A172 (cell line): Measurements from ENCODE around the gene NAGLU. TPM values are rescaled to one million over a fixed set of nuclear protein-coding genes. Genes with fewer than 3 reads are reported as not detected.

Source experiments
- DNase-seq: peaks from one replicate; pipeline ENCODE4 v3.0.0-alpha.2; 2015; ENCODE audit warnings: low spot score
- total RNA-seq: library from RNA; depleted of rRNA; stranded (reverse); fragments of >200 nt; shearing (Covaris generic); gene quantifications from 2 replicates; pipeline ENCODE4 v1.2.3, GENCODE V29; 2014; rRNA removed

The NAGLU gene
- 79.2 and 80.1 TPM in 2 replicates for total RNA-seq

DNA sequence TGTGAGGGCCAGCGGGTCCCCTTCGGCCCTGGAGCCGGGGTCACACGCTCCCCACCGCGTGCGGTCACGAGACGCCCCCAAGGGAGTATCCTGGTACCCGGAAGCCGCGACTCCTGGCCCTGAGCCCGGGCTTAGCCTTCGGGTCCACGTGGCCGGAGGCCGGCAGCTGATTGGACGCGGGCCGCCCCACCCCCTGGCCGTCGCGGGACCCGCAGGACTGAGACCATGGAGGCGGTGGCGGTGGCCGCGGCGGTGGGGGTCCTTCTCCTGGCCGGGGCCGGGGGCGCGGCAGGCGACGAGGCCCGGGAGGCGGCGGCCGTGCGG, at the start of gene NAGLU:
NAGLU (plus strand) TSS at position 194 of the 324 bp plus-strand sequence; CDS start at position 226, 32 bp downstream.
- DNase-seq = peak; percentile 83

DNA sequence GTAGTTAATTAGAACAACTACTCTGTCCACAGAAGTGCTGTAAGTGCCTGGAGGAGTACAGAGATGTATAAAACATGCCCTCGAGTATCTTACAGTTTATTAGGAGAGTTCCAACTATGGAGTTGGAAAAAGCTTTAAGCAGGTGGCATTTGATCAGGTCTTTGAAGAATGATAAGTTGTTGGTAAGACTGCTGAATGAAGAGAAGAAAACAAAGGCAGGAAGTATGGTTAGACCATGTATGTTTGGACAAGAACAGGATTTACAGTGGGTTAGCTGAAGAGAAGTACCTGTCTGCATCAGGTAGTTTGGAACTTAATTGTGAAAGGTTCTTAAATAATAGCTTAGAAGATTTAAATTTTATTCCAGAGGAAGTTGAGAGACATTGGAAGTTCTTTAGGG, 48.0 kb upstream of the NAGLU start:
- DNase-seq = no peak

DNA sequence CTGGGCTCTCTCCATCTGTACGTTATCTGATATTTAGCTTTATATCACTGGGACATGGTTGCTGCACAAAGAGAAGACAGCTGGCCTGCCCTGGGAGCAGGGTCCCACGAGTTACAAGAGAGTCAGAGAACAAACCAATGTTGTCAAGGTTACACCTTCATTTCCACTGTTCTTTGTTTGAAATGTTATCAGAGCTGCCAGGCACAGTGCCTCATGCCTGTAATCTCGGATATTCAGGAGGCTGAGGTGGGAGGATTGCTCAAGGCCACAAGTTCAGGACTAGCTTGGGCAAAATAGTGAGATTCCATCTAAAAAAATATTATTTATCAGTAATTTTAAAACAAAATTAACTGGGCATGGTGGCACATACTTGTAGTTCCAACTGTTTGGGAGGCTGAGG, 42.7 kb upstream of the NAGLU start:
- no peak for DNase-seq

DNA sequence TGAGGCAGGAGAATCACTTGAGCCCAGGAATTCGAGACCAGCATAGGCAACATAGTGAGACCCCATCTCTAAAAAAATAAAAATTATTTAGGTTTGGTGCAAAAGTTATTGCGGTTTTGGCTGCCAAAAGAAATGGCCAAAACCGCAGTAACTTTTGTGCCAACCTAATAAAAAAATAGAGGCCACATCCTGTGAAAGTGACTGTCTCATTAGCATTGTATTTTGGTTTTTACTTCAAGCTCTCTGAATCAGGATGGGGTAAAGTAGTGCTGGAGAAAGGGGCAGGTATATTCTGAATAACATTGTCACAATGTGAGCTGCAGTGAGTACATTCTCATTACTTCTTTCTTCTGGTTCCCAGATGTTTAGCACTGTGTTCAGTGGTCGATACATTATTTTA, 41.4 kb upstream of the NAGLU start:
- DNase-seq = no peak

DNA sequence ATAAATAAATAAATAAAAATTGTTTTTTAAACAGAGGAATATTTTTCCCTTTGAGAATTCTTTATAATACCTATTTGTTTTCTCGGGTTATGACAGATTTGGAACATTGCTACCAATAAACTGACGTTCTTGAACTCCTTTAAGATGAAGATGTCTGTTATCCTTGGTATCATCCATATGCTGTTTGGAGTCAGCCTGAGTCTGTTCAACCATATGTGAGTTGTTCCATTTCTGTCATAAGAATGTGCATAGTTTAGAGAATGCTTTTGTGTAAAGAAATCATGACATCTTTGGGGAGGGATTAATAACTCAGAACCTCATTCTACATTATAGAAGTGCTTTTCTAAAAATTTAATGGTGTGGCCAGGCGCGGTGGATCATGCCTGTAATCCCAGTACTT, 37.2 kb upstream of the NAGLU start:
- DNase-seq = no peak

DNA sequence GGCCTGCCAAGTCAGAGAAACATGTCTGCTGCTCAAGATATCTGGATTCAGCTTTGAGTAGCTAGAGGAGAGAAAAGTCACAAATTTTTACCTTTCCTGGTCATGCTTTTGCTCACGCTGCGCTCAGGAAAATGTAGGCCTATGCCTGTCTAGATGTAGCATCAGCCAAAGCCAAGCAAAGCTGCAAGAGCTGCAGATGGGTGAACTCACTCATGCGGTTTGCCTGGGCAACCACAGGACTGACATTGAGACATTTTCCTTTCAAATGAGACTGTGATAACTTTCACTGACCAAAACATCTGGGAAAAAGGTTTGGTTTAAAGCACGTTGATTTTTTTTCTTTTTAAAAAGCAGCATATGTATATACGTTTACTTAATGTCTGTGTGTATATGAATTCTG, 34.0 kb upstream of the NAGLU start:
- no peak for DNase-seq

DNA sequence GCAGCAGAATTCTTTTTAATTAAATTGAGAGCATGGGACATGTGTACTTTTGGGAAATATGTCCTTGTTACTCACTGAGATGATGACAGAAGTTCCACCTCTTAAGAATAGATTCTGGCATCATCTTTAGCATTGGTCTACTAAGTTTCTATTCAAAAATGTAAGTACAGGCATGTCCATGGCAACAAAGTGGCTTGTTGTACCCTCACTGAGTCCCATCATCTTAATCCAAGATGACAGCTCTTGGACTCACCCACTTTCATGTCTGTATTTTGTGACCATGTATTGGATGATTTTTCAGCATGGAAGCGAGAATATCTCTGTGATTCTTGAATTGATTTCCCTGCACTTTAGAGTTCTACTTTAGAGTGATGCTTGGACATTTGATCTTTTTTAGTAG, 33.1 kb upstream of the NAGLU start:
- no peak for DNase-seq

DNA sequence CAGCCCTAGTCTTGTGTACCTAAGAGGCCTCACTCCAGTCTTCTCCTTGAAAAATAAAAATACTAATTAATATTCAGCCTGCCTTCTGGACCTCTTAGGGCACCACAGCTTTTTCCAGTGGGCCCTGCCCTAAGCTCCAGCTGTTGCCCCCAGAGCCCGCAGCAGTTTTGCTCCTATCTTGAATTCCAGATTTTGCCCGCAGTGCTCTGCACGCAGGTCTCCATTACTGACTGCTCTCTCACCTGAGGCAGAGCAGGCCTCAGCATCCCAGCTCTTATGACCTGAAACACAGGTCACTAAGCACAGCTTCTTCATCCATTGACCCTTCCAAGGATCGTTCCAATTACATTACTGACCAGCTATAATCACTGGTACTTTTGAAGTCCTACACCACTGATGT, 28.4 kb upstream of the NAGLU start:
- DNase-seq = no peak

DNA sequence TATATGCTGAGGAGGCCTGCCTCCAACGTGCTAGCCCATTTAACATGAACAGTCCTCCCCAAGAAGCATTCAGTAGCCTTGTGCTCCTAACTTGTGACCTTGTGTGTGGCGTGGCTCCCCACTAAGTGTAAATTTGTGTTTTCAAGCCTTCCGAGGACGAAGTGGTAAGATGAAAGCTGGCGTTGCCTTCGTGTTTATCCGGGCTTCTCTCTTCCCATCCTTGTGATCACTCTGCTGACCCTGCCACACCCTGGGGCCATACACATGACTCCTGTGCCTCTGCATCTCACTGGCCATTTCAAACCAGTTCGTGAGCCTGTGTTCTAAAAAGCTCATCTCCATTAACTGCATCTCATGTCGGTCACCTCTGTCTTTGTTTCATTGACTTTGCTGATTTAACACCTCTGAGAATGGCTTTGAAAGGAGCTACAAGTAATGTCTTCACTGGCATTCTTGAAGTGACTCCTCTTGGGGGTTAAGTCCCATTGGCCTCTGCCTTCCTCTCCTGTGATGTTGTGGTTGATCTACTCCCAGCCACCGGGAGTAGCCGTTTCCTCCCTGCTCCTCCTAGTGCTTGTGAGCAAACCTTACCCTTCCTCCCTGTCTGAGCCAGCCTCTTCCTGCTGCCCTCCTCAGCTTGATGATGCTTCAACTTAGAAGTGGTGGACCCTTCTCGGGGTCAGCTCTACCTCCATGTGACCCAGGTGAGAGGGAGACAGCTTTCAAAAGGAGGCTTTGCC, 27.4 kb upstream of the NAGLU start:
- no peak for DNase-seq

DNA sequence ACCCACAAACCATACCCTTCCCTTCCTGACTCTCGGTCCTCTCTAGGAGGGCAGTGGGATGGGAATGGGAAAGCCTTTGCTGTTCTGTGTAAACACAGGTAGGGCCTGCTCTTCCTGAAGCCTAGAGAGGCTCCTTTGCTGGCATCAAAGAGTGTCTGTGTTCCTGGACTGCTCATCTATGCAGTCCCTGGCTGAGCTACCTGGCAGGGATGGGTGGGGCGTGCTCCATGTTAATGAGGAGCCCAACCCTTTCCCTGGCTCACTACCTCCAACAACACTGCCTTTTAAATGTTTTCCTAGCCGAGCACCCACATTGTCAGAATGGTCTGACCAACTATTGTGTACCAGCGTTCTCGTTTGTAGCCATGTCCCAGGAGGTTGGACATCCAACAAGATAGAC, 26.6 kb upstream of the NAGLU start:
- DNase-seq = no peak

DNA sequence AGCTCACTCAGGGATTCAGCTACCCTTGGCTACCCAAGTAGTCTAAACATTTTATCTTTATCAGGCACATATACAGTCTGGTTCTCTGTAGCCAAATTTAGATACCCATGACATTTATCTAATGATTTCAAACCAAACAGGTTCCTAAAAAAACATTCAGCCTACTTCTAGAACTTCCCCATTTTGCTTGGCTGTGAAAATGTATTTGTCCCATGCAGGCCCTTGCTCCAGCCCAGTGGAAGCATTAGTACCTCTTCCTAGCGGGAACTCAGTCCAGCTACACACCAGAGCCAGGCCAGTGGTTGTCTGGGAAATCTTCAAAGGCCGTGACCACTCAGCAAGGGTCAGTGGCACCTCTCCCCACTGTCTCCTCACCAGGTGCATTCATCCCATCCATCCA, 26.2 kb upstream of the NAGLU start:
- DNase-seq = no peak

DNA sequence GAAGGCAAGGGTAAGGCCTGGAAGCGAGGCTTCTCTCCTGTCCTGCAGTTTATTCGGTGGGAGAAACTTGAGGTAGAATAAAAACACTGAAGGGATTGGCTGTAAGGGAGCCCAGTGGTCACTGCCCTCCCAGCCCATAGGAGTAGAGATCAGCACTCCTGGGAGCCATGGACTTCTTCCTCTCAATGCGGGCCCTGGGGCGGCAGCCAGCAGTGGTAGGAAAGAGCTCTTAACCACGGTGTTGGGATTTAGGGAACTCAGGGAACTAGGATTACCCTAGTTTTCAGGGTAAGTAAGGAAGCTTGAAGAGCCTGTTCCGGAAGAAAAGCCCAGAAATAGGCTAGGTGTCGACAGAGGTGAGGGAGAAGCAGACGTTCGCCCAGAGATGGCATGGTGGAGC, 23.8 kb upstream of the NAGLU start:
- no peak for DNase-seq

DNA sequence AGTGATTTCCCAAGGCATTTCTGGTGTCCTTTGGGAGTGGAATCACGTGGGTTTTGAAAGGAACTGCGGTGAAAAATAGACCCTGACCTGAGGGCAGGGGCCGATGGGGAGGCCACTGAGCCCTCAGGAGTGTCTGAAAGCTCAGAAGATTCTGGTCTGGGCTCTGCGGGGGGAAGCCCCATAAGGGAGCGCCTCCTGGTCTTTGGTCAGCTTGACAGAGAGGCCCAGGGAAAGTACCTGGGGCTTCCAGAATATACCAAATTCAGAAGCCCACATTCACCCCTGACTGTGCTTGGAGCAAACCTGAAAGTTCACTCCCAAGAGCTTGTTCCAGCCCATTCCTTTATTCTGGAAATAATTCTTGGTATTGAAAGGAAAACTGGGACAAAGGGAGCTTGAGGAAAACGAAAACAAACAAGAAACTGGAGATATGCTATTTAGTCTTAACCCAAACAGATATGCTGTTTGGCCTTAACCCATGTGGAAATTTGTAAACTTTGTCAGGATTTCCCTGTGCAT, 23.2 kb upstream of the NAGLU start:
- no peak for DNase-seq

DNA sequence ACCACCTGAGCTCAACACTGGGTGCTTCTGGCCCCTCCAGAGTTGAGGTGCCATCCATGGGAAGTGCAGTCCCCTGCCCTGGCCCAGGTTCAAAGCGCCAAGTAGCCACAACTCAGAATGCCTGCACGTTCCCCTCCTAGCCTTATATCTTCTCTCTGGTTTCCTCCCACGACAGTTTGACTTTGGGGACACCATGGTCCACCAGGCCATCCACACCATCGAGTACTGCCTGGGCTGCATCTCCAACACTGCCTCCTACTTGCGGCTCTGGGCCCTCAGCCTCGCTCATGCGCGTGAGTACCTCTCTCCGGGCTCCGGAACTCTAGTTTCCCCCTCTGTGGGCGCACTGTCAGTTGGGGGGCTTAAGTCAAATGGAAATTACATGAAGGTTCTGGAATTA, 22.4 kb upstream of the NAGLU start:
- DNase-seq = no peak

DNA sequence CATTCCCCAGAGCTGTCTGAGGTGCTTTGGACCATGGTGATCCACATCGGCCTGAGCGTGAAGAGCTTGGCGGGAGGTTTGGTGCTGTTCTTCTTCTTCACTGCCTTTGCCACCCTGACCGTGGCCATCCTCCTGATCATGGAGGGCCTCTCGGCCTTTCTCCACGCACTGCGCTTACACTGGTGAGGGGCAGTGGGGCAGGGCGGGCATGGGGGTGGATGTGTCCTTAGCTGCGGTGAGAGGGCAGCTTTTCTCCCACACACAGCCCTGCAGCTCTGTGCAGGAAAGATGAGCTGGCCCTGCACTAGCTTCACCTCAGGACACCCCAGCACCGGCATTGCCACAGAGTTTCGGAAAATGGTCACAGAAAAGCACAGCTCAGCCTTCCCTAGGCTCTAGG, 21.8 kb upstream of the NAGLU start:
- no peak for DNase-seq

DNA sequence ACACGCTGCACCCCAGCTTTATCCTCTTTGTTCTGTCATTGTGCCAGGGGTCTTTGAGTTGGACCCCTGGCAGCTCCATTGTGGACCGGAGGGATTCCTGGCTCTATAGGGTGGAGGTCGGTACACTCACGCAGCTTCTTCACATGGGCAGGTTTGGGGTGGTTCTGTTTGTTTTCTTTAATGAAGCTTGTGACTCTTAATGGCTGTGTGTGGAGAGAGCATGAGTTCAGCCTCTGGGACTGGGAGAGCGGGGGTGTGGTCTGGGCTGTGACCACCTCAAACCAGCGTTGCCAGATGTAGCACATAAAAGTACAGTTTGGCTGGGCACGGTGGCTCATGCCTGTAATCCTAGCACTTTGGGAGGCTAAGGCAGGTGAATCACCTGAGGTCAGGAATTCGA, 21.2 kb upstream of the NAGLU start:
- no peak for DNase-seq

DNA sequence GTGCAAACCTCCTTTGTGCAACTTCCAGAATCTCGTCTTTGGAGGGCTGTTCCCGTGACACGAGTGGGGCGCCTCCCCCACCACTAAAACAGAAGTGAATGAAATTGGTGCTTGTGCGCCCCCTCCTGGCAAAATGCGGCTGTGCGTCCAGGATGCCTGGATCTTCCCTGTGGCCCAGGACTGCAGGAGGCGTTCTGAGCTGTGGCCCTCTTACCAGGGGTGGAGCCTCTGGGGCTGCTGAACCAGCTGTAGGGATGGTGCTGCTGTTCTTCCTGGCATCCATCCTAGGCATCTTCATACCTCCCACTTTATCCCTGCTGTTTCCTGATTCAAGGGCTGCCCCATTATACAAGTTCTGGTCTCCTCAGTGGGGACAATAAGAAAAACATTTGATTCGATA, 18.5 kb upstream of the NAGLU start:
- DNase-seq = peak; percentile 97

DNA sequence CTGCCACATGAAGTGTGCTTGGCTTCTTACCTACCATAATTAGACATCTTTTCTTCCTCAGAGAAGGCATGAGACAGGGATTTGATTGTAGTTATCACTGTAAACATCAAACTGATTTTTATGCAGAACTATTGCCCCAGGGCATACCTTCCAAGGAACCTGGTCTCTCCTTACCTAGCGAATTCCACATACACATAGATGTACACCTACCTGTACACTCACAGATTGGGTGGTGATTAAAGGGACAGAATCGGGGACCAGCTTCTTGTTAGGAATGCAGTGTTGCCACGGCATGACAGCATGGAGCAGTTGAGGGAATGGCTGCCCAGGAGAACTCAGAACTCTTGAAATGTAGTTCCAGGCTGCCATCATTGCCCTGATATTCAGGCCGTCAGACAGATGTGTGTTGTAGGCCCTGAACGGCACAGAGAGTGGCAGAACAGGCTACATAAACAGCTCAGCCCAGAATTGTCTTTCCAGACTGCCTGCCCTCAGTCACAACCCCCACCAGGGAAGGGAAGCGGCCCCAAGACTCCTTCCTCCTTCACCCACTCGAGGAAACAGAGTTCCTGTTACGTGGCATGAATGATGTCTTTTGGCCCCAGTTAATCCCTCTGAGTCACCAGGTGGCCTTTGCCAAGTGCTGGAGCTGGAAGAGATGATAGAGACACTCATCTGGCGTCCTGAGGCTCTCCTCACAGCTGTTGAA, 17.8 kb upstream of the NAGLU start:
- peak; percentile 99 for DNase-seq

DNA sequence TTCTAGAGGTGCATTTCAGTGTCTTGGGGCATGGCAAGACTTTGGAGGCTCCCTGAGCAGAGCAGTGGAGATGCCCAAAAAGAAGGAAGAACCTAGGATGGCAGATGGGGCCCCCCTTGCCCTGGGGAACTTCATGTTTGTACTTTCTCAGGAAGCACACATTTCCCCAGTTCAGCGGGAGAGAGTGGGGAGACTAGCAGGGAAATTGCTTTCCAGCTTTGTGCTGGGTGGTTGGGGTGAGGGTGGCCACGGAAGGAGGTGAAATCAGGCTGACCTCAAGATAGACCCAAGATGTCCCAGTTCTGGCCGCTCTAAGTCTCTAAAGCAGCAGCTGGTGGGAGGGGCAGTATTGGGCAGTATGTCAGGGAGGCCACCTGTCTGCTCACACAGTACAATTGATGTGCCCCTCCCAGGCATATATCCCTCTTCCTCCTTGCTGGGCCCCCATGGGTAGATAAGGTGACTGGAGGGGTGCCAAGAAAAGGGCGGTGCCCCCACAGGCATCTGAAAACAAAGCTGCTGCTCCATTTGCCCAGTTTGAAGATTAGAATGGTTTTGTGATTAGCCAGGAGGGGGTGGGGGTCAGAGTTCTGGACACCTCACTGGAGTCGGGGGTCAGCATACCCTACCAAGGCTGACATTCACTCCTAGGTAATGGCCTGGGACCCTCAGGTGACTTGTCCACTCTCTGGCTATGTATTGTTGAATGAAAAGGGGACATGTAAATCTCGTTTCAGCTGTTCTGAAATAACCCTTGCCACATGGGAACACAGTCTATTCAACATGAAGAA, 17.1 kb upstream of the NAGLU start:
- DNase-seq = peak; percentile 99

DNA sequence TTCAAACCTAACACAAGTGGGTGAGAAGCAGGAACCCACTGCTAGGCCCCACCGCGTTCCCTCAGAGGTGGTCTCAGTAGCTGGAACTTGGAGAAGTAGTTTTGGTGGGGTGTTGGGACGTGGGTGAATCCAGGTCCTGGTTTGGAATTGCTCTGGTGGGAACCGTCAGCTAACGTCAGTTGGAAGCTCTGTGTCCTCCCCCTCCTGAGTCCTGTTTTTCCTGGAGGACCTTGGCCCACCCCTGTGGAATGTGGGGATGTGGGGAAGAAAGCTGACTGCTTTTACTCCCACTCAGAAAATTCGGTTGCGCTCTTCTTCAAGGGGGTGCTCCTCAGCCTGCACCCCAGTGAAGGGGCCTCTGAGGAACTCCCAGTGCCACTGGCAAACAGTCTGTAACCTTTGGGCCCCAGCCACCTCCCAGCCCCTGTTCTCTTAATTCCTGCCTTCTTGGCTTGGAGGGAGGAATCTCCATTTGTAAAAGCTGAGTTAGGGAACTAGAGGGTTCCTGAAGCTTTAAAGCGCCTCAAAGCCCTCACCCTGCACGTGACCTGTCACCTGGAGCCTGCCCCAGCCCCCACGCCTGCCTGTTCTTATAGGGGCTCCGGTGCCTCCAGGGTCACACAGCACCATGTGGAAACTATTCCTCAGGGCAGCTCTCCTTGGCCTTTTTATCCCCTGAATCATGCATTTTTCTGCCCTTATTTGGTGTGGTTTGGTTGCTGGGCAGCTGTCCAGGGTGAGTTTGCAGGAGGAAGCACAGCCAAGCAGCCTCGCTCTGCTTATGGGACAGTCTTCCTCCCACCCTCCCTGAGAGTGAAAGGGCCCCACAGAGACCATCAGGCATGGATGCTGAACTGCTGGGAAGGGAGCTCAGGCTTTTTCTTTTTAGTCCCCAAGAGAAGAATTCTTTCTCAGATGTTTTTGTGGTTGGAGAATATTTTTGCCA, 16.2 kb upstream of the NAGLU start:
- peak; percentile 99 for DNase-seq

DNA sequence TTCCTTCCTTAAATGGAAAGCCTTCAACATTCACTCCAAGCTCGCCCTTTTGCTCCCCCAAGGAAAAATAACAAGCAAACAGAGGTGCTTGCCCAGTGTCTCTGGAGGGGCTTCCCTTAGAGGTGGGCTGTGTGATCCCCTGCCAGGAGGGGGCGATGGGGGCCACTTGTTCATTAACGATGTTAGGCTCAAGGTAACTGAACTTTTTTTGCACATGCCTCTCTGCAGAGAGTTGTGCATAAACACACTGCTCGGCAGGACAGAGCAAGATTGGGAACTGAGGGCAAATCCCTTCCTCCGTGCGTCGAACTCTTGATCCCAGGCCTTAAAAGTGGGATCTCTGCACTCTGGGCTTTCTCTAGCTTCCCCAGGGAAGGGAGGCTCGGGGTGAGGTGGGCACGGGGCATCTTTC, 15.5 kb upstream of the NAGLU start:
- DNase-seq = no peak
